ENCODE data around the gene UNC45A. TPM values are rescaled to one million over a fixed set of nuclear protein-coding genes. Genes with fewer than 3 reads are reported as not detected.
A peak's percentile ranks its signal among the peaks of the same experiment; 100 is the strongest.

UNC45A gene
- total RNA-seq, 1 experiment from 2014 or later = 101 TPM

GRCh38 chr15:90957031-90957790, 22.1 kb downstream of the UNC45A start (continued):
- TF ChIP-seq ZBTB43 (CRISPR knock-in tag; IDR thresholded peaks at IDR 0.05) (0 out of 2 replicates have a peak, but pooled peaks have one; percentile 16), ELF4 (CRISPR knock-in tag; IDR thresholded peaks at IDR 0.05; ENCODE audit: low read depth) (no peak), ZNF317 (CRISPR knock-in tag; IDR thresholded peaks at IDR 0.05; ENCODE audit: borderline replicate concordance, low read depth) (no peak), USF1 (CRISPR knock-in tag; IDR thresholded peaks at IDR 0.05) (0 out of 2 replicates have a peak, but pooled peaks have one; percentile 36), NFE2L1 (CRISPR knock-in tag; IDR thresholded peaks at IDR 0.05) (peak; percentile 27; the same call in 1 of the 2 replicates), HMGXB4 (CRISPR knock-in tag; IDR thresholded peaks at IDR 0.05) (peak; percentile 69; the same call in 1 of the 2 replicates), CDX4 (CRISPR knock-in tag; IDR thresholded peaks at IDR 0.05; ENCODE audit: borderline replicate concordance) (no peak), USF2 (CRISPR knock-in tag; IDR thresholded peaks at IDR 0.05) (peak; percentile 15; the same call in 1 of the 2 replicates), FOXP4 (CRISPR knock-in tag; IDR thresholded peaks at IDR 0.05) (peak; percentile 44; the same call in 1 of the 2 replicates), ZNF425 (CRISPR knock-in tag; conservative IDR thresholded peaks at IDR 0.05) (no peak), NR2C2 (CRISPR knock-in tag; IDR thresholded peaks at IDR 0.05) (peak; percentile 15; the same call in 1 of the 2 replicates), NFYB (CRISPR knock-in tag; conservative IDR thresholded peaks at IDR 0.05; ENCODE audit: low read depth) (no peak), ARID4B (CRISPR knock-in tag; IDR thresholded peaks at IDR 0.05; ENCODE audit: borderline replicate concordance) (no peak), ZNF532 (CRISPR knock-in tag; IDR thresholded peaks at IDR 0.05; ENCODE audit: borderline replicate concordance) (no peak), MLX (CRISPR knock-in tag; IDR thresholded peaks at IDR 0.05) (no peak)

Data from WTC11 (cell line).